HepG2 (cell line): ENCODE measurements around the gene SRC. TPM values are rescaled to one million over a fixed set of nuclear protein-coding genes. Genes with fewer than 3 reads are reported as not detected.

Experiments used
- CREB1 ChIP-seq, 2 experiments: fragments of 450-650 bp in 1 of 2; IDR thresholded peaks; 2 replicates each; pipeline ENCODE4 v1.6.1; 2016 to 2017; ENCODE audit warnings: control low read depth in 1 of 2, mild to moderate bottlenecking in 1 of 2, missing compliant biosample characterization in 1 of 2, missing genetic modification characterization in 1 of 2
- EZH2 ChIP-seq: conservative IDR thresholded peaks from 2 replicates; pipeline ENCODE4 v1.6.1; 2012; ENCODE audit warnings: mild to moderate bottlenecking, low read depth, low read length, moderate library complexity
- LBX2 ChIP-seq: sonication (generic); formaldehyde crosslinking; IDR thresholded peaks from 2 replicates; pipeline ENCODE4 v1.5.0; 2020; ENCODE audit warnings: missing genetic modification reagents, mild to moderate bottlenecking, borderline replicate concordance
- MAFF ChIP-seq: IDR thresholded peaks from 2 replicates; pipeline ENCODE4 v1.6.1; 2011; ENCODE audit warnings: low read depth, low read length, improper control_type of control experiment
- PBX3 ChIP-seq: sonication (generic); formaldehyde crosslinking; IDR thresholded peaks from 2 replicates; pipeline ENCODE4 v1.8.1; 2023; ENCODE audit warnings: missing genetic modification reagents, inconsistent platforms, borderline replicate concordance
- PHF5A ChIP-seq: IDR thresholded peaks from one replicate; pipeline ENCODE4 v1.6.1; 2018; ENCODE audit warnings: low read depth, missing genetic modification reagents; ENCODE audit not compliant: unreplicated experiment
- PHF8 ChIP-seq: sonication (generic); formaldehyde crosslinking; IDR thresholded peaks from 2 replicates; pipeline ENCODE4 v1.5.0; 2020; ENCODE audit warnings: missing genetic modification reagents
- PRDM4 ChIP-seq: sonication (generic); formaldehyde crosslinking; IDR thresholded peaks from 2 replicates; pipeline ENCODE4 v1.9.0; 2021; ENCODE audit warnings: missing genetic modification reagents, borderline replicate concordance
- RBFOX2 ChIP-seq: fragments of 200-400 bp; formaldehyde crosslinking; IDR thresholded peaks from 2 replicates; pipeline ENCODE4 v1.6.1; 2017; ENCODE audit warnings: low read depth, mild to moderate bottlenecking, low read length
- SKI ChIP-seq: fragments of 450-650 bp; IDR thresholded peaks from one replicate; pipeline ENCODE4 v1.6.1; 2018; ENCODE audit warnings: mild to moderate bottlenecking; ENCODE audit not compliant: partially characterized antibody
- SOX6 ChIP-seq, 2 experiments: fragments of 450-650 bp in 1 of 2; sonication (generic) in 1 of 2; formaldehyde crosslinking in 1 of 2; IDR thresholded peaks; 2 replicates each; pipeline versions ENCODE4 v1.4.0 to v1.6.1; 2017 to 2020; ENCODE audit warnings: antibody characterized with exemption in 1 of 2, mild to moderate bottlenecking in 1 of 2, missing genetic modification reagents in 1 of 2
- ZBTB42 ChIP-seq: sonication (generic); formaldehyde crosslinking; IDR thresholded peaks from 2 replicates; pipeline ENCODE4 v1.5.0; 2020; ENCODE audit warnings: mild to moderate bottlenecking, missing genetic modification reagents
- ZNF343 ChIP-seq: sonication (generic); formaldehyde crosslinking; IDR thresholded peaks from 2 replicates; pipeline ENCODE4 v1.4.0; 2020; ENCODE audit warnings: mild to moderate bottlenecking, missing genetic modification reagents
- polyA plus RNA-seq, 8 experiments: library from polyadenylated mRNA; depleted of rRNA in 3 of 8; stranded (reverse) in 7 of 8; unstranded in 1 of 8; fragments of >200 nt; fragmentation: Illumina TruSeq in 4 of 8; extraction: Trizol in 4 of 8; gene quantifications; 2 replicates each; pipeline versions ENCODE4 v1.2.1 to v1.2.3, GENCODE V29; 2011 to 2016; ENCODE audit warnings: low read depth in 4 of 8, missing spikeins in 1 of 8, mixed read lengths in 1 of 8; ENCODE audit not compliant: insufficient read depth in 1 of 8
- total RNA-seq, 5 experiments: library from RNA; depleted of rRNA; stranded (reverse); fragments of >200 nt; fragmentation: Illumina TruSeq; extraction: Trizol; gene quantifications; 2 replicates each; pipeline ENCODE4 v1.2.3, GENCODE V29; 2016; ENCODE audit warnings: low read depth in 1 of 5
- TF ChIP-seq, protein P1 (sequence below): sonication (generic); formaldehyde crosslinking; IDR thresholded peaks from 2 replicates; pipeline ENCODE4 v1.4.0; 2020; ENCODE audit warnings: missing genetic modification reagents
- TF ChIP-seq, protein P2 (sequence below): sonication (generic); formaldehyde crosslinking; IDR thresholded peaks from 2 replicates; pipeline ENCODE4 v1.4.0; 2020; ENCODE audit warnings: mild to moderate bottlenecking, missing genetic modification reagents, borderline replicate concordance
- TF ChIP-seq, protein P3 (sequence below): sonication (generic); formaldehyde crosslinking; IDR thresholded peaks from 2 replicates; pipeline ENCODE4 v1.5.1; 2020; ENCODE audit warnings: mild to moderate bottlenecking, missing genetic modification reagents, borderline replicate concordance

SRC gene
- total and polyA plus RNA-seq, 2 of the 13 experiments (the other 11 are each of a cell fraction or from before 2014, with no cell fraction given), result 54.7 to 192 TPM

DNA sequence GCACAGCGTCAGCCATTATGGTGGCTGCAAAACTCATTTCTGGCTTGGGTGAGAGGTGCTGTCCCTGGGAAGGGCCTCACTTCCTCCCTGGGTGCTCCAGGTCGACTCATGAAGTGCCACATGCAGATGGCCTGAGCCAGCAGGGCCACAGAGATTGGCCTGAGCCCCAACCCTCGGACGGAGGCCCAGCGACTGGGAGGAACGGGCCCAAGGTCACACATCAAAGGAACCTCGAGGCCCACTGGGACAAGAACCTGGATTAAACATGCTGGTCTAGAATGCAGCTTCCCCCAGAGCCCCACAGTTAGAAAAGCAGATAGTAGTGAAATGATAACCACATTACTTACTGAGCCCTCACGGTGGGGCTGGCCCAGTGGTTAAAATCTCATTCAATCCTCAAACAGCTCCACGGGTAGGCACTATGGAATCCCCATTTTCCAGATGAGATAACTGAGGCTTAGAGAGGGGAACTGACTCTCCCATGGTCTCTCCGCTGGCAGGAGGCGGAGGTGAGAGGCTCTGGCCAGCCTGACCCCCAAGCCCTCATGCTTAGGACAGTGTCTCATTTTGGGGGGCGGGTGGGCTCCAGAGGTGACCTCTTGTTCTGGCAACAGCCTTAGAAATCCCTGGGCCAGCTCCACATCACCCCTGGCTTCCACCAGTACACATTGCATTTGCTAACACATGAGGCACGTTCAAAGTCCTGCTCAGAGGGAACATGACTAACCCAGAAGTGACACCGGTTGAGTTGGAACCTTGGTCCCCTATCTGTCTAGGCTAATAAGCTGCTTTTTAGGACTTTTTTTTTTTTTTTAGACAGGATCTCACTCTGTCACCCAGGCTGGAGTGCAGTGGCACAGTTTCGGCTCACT lies 53.0 kb downstream of the SRC start (continued):
- TF ChIP-seq LBX2 (0 out of 2 replicates have a peak, but pooled peaks have one; percentile 76), PRDM4 (CRISPR knock-in tag) (no peak), ZBTB42 (no peak), RBFOX2 (no peak), ZNF343 (0 out of 2 replicates have a peak, but pooled peaks have one; percentile 74), PHF5A (CRISPR knock-in tag) (no peak), PHF8 (CRISPR knock-in tag) (no peak; the same call in 1 of the 2 replicates), PBX3 (CRISPR knock-in tag) (no peak), MAFF (no peak), SKI (peak; percentile 73), SOX6 (IDR thresholded peaks at IDR 0.05) (no peak), SOX6 (CRISPR knock-in tag; IDR thresholded peaks at IDR 0.05) (peak; percentile 14), CREB1 (IDR thresholded peaks at IDR 0.05) (no peak; the same call in 1 of the 2 replicates), CREB1 (CRISPR knock-in tag; IDR thresholded peaks at IDR 0.05) (no peak), EZH2 (no peak)
- TF ChIP-seq, protein P1, sequence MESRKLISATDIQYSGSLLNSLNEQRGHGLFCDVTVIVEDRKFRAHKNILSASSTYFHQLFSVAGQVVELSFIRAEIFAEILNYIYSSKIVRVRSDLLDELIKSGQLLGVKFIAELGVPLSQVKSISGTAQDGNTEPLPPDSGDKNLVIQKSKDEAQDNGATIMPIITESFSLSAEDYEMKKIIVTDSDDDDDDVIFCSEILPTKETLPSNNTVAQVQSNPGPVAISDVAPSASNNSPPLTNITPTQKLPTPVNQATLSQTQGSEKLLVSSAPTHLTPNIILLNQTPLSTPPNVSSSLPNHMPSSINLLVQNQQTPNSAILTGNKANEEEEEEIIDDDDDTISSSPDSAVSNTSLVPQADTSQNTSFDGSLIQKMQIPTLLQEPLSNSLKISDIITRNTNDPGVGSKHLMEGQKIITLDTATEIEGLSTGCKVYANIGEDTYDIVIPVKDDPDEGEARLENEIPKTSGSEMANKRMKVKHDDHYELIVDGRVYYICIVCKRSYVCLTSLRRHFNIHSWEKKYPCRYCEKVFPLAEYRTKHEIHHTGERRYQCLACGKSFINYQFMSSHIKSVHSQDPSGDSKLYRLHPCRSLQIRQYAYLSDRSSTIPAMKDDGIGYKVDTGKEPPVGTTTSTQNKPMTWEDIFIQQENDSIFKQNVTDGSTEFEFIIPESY (CRISPR knock-in tag), result peak; percentile 23; the same call in 1 of the 2 replicates
- TF ChIP-seq, protein P2, sequence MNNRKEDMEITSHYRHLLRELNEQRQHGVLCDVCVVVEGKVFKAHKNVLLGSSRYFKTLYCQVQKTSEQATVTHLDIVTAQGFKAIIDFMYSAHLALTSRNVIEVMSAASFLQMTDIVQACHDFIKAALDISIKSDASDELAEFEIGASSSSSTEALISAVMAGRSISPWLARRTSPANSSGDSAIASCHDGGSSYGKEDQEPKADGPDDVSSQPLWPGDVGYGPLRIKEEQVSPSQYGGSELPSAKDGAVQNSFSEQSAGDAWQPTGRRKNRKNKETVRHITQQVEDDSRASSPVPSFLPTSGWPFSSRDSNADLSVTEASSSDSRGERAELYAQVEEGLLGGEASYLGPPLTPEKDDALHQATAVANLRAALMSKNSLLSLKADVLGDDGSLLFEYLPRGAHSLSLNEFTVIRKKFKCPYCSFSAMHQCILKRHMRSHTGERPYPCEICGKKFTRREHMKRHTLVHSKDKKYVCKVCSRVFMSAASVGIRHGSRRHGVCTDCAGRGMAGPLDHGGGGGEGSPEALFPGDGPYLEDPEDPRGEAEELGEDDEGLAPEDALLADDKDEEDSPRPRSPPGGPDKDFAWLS (CRISPR knock-in tag), result peak; percentile 21; the same call in 1 of the 2 replicates
- TF ChIP-seq, protein P3, sequence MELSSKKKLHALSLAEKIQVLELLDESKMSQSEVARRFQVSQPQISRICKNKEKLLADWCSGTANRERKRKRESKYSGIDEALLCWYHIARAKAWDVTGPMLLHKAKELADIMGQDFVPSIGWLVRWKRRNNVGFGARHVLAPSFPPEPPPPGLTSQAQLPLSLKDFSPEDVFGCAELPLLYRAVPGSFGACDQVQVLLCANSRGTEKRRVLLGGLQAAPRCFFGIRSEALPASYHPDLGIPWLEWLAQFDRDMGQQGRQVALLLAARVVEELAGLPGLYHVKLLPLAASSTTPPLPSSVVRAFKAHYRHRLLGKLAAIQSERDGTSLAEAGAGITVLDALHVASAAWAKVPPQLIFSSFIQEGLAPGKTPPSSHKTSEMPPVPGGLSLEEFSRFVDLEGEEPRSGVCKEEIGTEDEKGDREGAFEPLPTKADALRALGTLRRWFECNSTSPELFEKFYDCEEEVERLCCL (CRISPR knock-in tag), result no peak
